ENCODE data around the gene SLC66A2. TPM values are rescaled to one million over a fixed set of nuclear protein-coding genes. Genes with fewer than 3 reads are reported as not detected.

Gene SLC66A2
- total RNA-seq, 1 donor from 2014 or later, result 5.8 TPM

DNA sequence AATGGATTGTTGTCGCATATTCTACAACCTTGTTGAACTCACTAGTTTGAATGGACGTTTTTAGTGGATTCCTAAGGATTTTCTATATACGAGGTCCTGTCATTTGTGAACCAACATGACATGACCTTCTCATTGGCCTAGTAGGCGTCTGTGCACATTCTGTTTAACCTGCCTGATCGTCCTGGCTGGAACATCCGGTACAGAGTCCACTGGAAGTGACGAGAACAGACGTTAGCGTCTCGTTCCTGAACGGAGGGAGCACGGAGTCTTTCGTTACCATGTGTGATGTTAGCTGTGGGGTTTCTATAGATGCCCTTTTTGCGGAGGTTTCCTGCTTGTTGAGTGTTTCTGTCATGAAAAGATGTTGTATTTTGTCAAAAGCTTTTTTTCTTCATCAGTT, 61.9 kb downstream of the SLC66A2 start:
- Histone ChIP-seq H3K4me2 (no peak overlapping the region), H3K4me3 (no peak overlapping the region), H3K79me2 (ENCODE audit: low read depth) (no peaks in the 10 kb centered on the region), H2AFZ (replicated peaks) (no peak overlapping the region), H3K4me1 (no peaks in the 10 kb centered on the region), H3K9me3 (ENCODE audit: low read depth) (no peaks in the 10 kb centered on the region), H3K27ac (no peak overlapping the region), H3K27me3 (no peaks in the 10 kb centered on the region), H3K36me3 (no peaks in the 10 kb centered on the region), H4K20me1 (ENCODE audit: low read depth) (no peaks in the 10 kb centered on the region), H3F3A (ENCODE audit: low read depth) (no peaks in the 10 kb centered on the region), H3K9ac (no peak overlapping the region)
- no peak overlapping the region for H3K4me3 Mint-ChIP-seq
- no peaks in the 10 kb centered on the region for H3K36me3 Mint-ChIP-seq
- H3K4me1 Mint-ChIP-seq, result no peaks in the 10 kb centered on the region
- H3K27me3 Mint-ChIP-seq (ENCODE audit: insufficient read depth, low read depth), result peaks cover 7% of the 10 kb centered on the region
- no peak for TF ChIP-seq EZH2phosphoT487 (IDR thresholded peaks at IDR 0.05)
- TF ChIP-seq, protein P1, sequence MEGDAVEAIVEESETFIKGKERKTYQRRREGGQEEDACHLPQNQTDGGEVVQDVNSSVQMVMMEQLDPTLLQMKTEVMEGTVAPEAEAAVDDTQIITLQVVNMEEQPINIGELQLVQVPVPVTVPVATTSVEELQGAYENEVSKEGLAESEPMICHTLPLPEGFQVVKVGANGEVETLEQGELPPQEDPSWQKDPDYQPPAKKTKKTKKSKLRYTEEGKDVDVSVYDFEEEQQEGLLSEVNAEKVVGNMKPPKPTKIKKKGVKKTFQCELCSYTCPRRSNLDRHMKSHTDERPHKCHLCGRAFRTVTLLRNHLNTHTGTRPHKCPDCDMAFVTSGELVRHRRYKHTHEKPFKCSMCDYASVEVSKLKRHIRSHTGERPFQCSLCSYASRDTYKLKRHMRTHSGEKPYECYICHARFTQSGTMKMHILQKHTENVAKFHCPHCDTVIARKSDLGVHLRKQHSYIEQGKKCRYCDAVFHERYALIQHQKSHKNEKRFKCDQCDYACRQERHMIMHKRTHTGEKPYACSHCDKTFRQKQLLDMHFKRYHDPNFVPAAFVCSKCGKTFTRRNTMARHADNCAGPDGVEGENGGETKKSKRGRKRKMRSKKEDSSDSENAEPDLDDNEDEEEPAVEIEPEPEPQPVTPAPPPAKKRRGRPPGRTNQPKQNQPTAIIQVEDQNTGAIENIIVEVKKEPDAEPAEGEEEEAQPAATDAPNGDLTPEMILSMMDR (IDR thresholded peaks at IDR 0.05), result no peak
- TF ChIP-seq EZH2 (IDR thresholded peaks at IDR 0.05), result no peak
- no peak for DNase-seq (ENCODE audit: low spot score)
- H3K27ac Mint-ChIP-seq, result no peak overlapping the region
- peaks cover 63% of the 10 kb centered on the region for H3K9me3 Mint-ChIP-seq

DNA sequence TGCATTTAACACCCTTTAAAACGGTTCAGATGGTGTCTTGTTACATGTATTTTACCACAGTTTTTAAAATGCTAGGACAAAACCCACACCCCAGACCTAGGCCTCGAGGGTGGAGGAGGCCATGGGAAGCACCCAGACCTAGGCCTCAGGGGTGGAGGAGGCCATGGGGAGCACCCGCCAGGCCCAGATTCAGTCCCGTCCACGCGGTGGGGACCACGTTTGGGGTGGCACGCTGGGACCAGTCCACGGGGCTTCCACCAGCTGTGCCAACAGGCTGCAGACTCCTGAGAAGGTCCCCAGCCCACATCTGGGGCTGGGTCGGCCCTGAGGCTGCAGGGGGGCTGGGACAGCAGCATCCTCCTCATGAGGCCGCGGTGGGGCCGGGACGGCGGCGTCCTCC, 63.4 kb downstream of the SLC66A2 start:
- Mint-ChIP-seq H3K4me1 (no peaks in the 10 kb centered on the region), H3K27ac (no peak overlapping the region), H3K36me3 (no peaks in the 10 kb centered on the region), H3K9me3 (peaks cover 55% of the 10 kb centered on the region), H3K4me3 (no peak overlapping the region), H3K27me3 (ENCODE audit: insufficient read depth, low read depth) (peaks cover 5% of the 10 kb centered on the region)
- no peak overlapping the region for H3K9ac ChIP-seq
- H3K4me2 ChIP-seq, result no peak overlapping the region
- no peaks in the 10 kb centered on the region for H3K36me3 ChIP-seq
- no peak for DNase-seq (ENCODE audit: low spot score)
- no peak overlapping the region for H3K27ac ChIP-seq
- TF ChIP-seq EZH2 (IDR thresholded peaks at IDR 0.05) (no peak), EZH2phosphoT487 (IDR thresholded peaks at IDR 0.05) (no peak)
- TF ChIP-seq, protein P1 (IDR thresholded peaks at IDR 0.05), result no peak
- H3K9me3 ChIP-seq (ENCODE audit: low read depth), result no peaks in the 10 kb centered on the region
- H2AFZ ChIP-seq (replicated peaks), result no peak overlapping the region
- H4K20me1 ChIP-seq (ENCODE audit: low read depth), result no peaks in the 10 kb centered on the region
- no peaks in the 10 kb centered on the region for H3K4me1 ChIP-seq
- H3F3A ChIP-seq (ENCODE audit: low read depth), result no peaks in the 10 kb centered on the region
- H3K79me2 ChIP-seq (ENCODE audit: low read depth), result no peaks in the 10 kb centered on the region
- H3K4me3 ChIP-seq, result no peak overlapping the region
- no peaks in the 10 kb centered on the region for H3K27me3 ChIP-seq

DNA sequence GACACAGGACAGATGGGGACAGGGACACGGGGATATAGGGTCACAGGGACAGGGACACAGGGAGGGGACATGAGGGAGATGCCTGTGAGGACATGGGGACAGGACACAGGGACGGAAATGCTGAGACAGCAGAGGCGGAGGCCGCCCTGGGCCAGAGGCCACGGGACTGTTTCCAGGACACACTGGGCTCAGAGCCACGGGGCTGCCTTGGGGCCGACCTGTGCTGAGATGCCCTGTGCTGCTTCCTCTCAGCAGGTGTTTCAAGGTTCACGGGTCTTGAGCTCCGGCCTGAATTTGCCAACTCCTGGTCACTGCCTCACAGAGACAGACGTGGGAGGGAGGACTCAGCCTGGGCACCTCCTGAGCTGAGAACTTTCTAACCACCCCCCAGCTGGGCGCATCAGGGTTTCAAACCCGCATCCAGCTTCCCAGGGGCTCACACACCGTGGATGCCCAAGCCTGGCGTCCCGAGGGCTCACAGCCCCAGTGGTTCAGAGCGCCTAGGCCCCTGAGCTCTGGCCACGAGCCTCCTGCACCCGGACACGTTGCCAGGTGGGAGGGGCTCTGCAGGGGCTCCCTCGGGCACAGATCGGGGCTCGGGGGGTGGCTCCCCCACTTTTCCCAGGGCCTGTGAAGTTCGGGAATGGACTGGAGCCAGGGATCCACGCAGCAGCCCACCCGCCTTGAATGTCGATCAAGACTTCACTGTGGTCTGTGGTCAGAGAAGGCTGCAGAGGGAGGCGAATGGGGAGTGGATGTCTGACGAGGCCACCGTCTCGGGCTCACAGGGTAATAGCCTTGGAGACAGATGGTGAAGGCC, 64.1 kb downstream of the SLC66A2 start:
- no peaks in the 10 kb centered on the region for H3K4me1 ChIP-seq
- peaks cover 5% of the 10 kb centered on the region for H3K27me3 Mint-ChIP-seq (ENCODE audit: insufficient read depth, low read depth)
- no peaks in the 10 kb centered on the region for H3K36me3 Mint-ChIP-seq
- H3K9me3 ChIP-seq (ENCODE audit: low read depth), result no peaks in the 10 kb centered on the region
- H4K20me1 ChIP-seq (ENCODE audit: low read depth), result no peaks in the 10 kb centered on the region
- peaks cover 50% of the 10 kb centered on the region for H3K9me3 Mint-ChIP-seq
- TF ChIP-seq EZH2phosphoT487 (IDR thresholded peaks at IDR 0.05) (no peak), EZH2 (IDR thresholded peaks at IDR 0.05) (no peak)
- TF ChIP-seq, protein P1 (IDR thresholded peaks at IDR 0.05), result no peak
- no peak overlapping the region for H3K9ac ChIP-seq
- no peak overlapping the region for H3K27ac Mint-ChIP-seq
- no peaks in the 10 kb centered on the region for H3K4me1 Mint-ChIP-seq
- no peak for DNase-seq (ENCODE audit: low spot score)
- H3F3A ChIP-seq (ENCODE audit: low read depth), result no peaks in the 10 kb centered on the region
- no peak overlapping the region for H2AFZ ChIP-seq (replicated peaks)
- no peak overlapping the region for H3K4me3 ChIP-seq
- no peaks in the 10 kb centered on the region for H3K36me3 ChIP-seq
- H3K4me2 ChIP-seq, result no peak overlapping the region
- no peak overlapping the region for H3K4me3 Mint-ChIP-seq
- no peak overlapping the region for H3K27ac ChIP-seq
- H3K27me3 ChIP-seq, result no peaks in the 10 kb centered on the region
- no peaks in the 10 kb centered on the region for H3K79me2 ChIP-seq (ENCODE audit: low read depth)
